ENCODE results near the gene E2F4. TPM values are rescaled to one million over a fixed set of nuclear protein-coding genes. Genes with fewer than 3 reads are reported as not detected.

Gene E2F4
- total RNA-seq, 1 experiment from 2014 or later = 114 TPM

DNA sequence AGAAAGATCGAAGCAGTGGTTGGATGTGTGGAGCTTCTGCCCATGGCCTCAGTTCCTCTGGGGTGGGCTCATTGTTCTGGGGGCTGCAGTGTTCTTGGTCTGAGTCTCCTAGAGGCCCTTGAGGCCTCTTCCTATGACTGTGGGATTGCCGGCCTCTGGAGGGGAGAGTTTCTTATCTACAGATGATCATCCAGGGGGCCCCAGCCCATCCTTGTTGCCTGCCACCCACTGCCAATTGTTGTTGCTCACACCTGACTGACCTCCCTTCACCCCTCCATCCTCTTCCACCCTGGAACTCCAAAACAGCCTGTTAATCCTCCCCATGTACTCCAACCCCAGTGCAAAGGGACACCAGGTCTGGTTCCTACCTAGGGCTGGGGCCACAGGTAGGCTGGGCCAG lies 47.0 kb upstream of the E2F4 start:
- peaks cover 31 to 60% of the 10 kb centered on the region in 2 experiments for H3K36me3 ChIP-seq (ENCODE audit: control insufficient read depth in 1 of 2, insufficient read depth in 2 of 2, low read length in 2 of 2)
- H3K4me1 ChIP-seq (ENCODE audit: control insufficient read depth in 1 of 2, insufficient read depth in 2 of 2, low read length in 2 of 2) = no peaks in the 10 kb centered on the region
- intact Hi-C loops (cut with micrococcal nuclease) = no loop called here
- no peak for DNase-seq (ENCODE audit: low read depth, low spot score)
- no peaks in the 10 kb centered on the region for H3K27me3 ChIP-seq (ENCODE audit: insufficient read depth, low read length)
- H3K79me2 ChIP-seq (ENCODE audit: insufficient read depth, low read length) = no peaks in the 10 kb centered on the region
- ATAC-seq = no peak
- no peak overlapping the region for H2AFZ ChIP-seq (ENCODE audit: low read depth, low read length, poor library complexity, severe bottlenecking)
- no TSS peak for BruUV-seq (replicated peaks)
- ChIA-PET RAD21 (ENCODE audit: low non-redundant PET in 1 of 2, low total read pairs in 2 of 2, uncharacterized antibody in 2 of 2, unreplicated experiment in 2 of 2) (no interaction called here), CTCF (no interaction called here), POLR2A (no interaction called here)
- no peak overlapping the region for H3K4me2 ChIP-seq (ENCODE audit: low read length)
- H3K4me3 ChIP-seq (replicated peaks in 1 of 2; ENCODE audit: low read depth in 1 of 2, low read length in 2 of 2) = no peak overlapping the region
- no peaks in the 10 kb centered on the region for H4K20me1 ChIP-seq (ENCODE audit: insufficient read depth)
- no peak overlapping the region for H3K9ac ChIP-seq (ENCODE audit: low read length)
- H3K27ac ChIP-seq (ENCODE audit: low read depth, low read length) = no peak overlapping the region
- H3K9me2 ChIP-seq (ENCODE audit: insufficient read depth) = no peaks in the 10 kb centered on the region
- no peaks in the 10 kb centered on the region for H3K9me3 ChIP-seq (ENCODE audit: control insufficient read depth in 1 of 2, insufficient read depth in 1 of 2, low read depth in 1 of 2, low read length in 2 of 2)
- TF ChIP-seq, protein P1, sequence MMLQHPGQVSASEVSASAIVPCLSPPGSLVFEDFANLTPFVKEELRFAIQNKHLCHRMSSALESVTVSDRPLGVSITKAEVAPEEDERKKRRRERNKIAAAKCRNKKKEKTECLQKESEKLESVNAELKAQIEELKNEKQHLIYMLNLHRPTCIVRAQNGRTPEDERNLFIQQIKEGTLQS (IDR thresholded peaks at IDR 0.05) = no peak
- TF ChIP-seq SIN3A (IDR thresholded peaks at IDR 0.05; ENCODE audit: low read depth) (no peak), JUND (IDR thresholded peaks at IDR 0.05) (no peak), SRF (IDR thresholded peaks at IDR 0.05; ENCODE audit: low read depth) (no peak), EGR1 (IDR thresholded peaks at IDR 0.05; ENCODE audit: low read depth) (no peak), EZH2phosphoT487 (IDR thresholded peaks at IDR 0.05; ENCODE audit: borderline replicate concordance) (no peak), FOSL1 (IDR thresholded peaks at IDR 0.05; ENCODE audit: low read depth) (no peak), ELF1 (IDR thresholded peaks at IDR 0.05; ENCODE audit: borderline replicate concordance, low read depth) (no peak), SP1 (IDR thresholded peaks at IDR 0.05; ENCODE audit: low read depth) (no peak)
- TF ChIP-seq, protein P2, sequence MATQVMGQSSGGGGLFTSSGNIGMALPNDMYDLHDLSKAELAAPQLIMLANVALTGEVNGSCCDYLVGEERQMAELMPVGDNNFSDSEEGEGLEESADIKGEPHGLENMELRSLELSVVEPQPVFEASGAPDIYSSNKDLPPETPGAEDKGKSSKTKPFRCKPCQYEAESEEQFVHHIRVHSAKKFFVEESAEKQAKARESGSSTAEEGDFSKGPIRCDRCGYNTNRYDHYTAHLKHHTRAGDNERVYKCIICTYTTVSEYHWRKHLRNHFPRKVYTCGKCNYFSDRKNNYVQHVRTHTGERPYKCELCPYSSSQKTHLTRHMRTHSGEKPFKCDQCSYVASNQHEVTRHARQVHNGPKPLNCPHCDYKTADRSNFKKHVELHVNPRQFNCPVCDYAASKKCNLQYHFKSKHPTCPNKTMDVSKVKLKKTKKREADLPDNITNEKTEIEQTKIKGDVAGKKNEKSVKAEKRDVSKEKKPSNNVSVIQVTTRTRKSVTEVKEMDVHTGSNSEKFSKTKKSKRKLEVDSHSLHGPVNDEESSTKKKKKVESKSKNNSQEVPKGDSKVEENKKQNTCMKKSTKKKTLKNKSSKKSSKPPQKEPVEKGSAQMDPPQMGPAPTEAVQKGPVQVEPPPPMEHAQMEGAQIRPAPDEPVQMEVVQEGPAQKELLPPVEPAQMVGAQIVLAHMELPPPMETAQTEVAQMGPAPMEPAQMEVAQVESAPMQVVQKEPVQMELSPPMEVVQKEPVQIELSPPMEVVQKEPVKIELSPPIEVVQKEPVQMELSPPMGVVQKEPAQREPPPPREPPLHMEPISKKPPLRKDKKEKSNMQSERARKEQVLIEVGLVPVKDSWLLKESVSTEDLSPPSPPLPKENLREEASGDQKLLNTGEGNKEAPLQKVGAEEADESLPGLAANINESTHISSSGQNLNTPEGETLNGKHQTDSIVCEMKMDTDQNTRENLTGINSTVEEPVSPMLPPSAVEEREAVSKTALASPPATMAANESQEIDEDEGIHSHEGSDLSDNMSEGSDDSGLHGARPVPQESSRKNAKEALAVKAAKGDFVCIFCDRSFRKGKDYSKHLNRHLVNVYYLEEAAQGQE (IDR thresholded peaks at IDR 0.05; ENCODE audit: low read depth) = no peak

Measured in HCT116 (cell line).